ENCODE measurements around the gene PPP2R2D. TPM values are rescaled to one million over a fixed set of nuclear protein-coding genes. Genes with fewer than 3 reads are reported as not detected.

Gene PPP2R2D
- total RNA-seq, 4 donors from 2014 or later: 38.2 to 49.7 (median 41.0) TPM

DNA sequence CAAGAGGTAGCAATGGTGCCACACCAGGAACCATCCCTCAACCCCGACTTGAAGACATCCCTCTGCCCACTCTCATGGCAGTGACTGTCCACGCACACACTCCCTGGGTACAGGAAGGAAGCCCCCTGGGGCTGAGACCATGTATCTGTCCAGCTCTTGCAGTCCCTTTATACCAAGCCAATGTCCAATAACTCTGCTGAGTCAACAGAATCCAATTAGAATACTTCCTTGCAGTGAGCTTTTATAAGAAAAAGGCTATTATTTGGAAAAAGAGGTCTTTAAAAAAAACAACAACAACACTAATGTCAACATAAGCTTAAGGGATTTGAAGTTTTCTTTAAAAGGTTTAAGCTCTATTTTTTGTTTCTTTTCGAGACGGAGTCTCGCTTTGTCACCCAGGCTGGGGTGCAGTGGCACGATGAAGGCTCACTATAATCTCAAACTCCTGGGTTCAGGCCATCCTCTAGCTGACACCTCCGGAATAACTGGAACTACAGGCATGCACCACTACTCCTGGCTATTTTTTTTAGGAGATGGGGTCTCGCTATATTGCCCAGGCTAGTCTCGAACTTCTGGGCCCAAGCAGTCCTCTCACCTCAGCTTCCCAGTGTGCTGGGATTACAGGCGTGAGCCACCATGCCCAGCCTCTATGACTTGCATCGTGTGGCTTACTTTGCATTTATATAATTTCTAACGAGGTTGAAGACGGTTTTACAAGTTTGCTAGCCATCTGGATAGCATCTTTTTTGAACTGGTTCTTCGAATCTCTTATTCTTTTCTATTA is 73.4 kb downstream of the PPP2R2D start:
- TF ChIP-seq CTCF (IDR thresholded peaks at IDR 0.05): no peak
- no peak for TF ChIP-seq POLR2AphosphoS5 (IDR thresholded peaks at IDR 0.05)
- TF ChIP-seq EP300 (IDR thresholded peaks at IDR 0.05): no peak
- no peak for TF ChIP-seq POLR2A (IDR thresholded peaks at IDR 0.05; ENCODE audit: low read depth)
- peaks cover 19 to 43% (median 31%) of the 10 kb centered on the region in 4 donors for H3K36me3 ChIP-seq
- peaks cover 28 to 45% (median 37%) of the 10 kb centered on the region in 4 donors for H3K4me1 ChIP-seq
- no peaks in the 10 kb centered on the region for H3K9me3 ChIP-seq
- no peak overlapping the region for H3K27ac ChIP-seq (replicated peaks in 1 of 4)
- no peaks in the 10 kb centered on the region for H3K27me3 ChIP-seq
- no peak overlapping the region for H3K4me3 ChIP-seq
- 93% methylated on average over 14 of the region's 14 CpGs for WGBS
- intact Hi-C loops (cut with DNase I): no loop called here
- no peak for DNase-seq (ENCODE audit: extremely low spot score)

DNA sequence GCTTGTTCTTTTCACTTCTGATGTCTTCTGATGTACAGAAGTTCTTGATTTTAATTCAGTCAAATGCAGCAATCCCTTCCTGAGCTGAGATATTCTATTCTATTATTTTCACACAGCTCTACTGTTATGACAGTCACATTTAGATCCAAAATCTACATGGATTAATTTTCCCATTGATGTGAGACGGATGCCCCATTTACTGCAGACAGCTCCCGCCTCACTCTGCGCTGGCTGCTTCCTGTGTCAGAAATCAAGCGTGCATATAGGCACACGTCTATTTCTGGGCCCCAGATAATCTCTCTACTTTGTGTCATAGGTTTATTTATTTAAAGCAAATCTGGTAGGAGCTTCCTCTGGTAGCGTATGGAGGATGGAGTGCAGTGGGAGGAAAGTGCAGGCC is 74.2 kb downstream of the PPP2R2D start:
- H3K9me3 ChIP-seq: no peaks in the 10 kb centered on the region
- TF ChIP-seq POLR2A (IDR thresholded peaks at IDR 0.05; ENCODE audit: low read depth) (no peak), POLR2AphosphoS5 (IDR thresholded peaks at IDR 0.05) (no peak), CTCF (IDR thresholded peaks at IDR 0.05) (no peak), EP300 (IDR thresholded peaks at IDR 0.05) (no peak)
- H3K36me3 ChIP-seq: peaks cover 11 to 35% (median 23%) of the 10 kb centered on the region in 4 donors
- H3K27ac ChIP-seq (replicated peaks in 1 of 4): no peak overlapping the region
- H3K27me3 ChIP-seq: no peaks in the 10 kb centered on the region
- H3K4me1 ChIP-seq: peaks cover 36 to 49% (median 44%) of the 10 kb centered on the region in 4 donors
- intact Hi-C loops (cut with DNase I): no loop called here
- DNase-seq (ENCODE audit: extremely low spot score): no peak
- no peak overlapping the region for H3K4me3 ChIP-seq
- 70% methylated on average over 6 of the region's 6 CpGs for WGBS

DNA sequence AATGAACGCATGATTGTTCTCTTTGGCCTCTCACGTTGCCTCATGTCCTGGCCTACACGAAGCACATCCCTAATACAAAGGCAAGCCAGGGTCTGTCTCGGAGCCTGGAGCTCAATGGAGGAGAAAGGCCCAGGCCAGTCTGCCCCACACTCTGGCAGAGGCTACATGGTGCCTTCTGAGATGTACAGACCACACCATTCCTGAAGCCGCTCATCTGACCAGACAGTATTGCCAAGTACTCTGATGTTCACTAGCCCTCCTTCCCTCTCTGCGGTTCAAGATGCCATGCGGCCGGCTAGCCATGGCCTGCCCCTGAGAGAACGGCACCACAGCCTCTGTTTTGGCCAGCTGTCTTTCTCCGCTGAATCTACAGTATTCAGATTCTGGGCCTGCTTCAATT is 75.0 kb downstream of the PPP2R2D start:
- H3K4me1 ChIP-seq: peaks cover 44 to 57% (median 52%) of the 10 kb centered on the region in 4 donors
- no peaks in the 10 kb centered on the region for H3K27me3 ChIP-seq
- H3K36me3 ChIP-seq: peaks cover 3 to 27% (median 16%) of the 10 kb centered on the region in 4 donors
- 96% methylated on average over 10 of the region's 10 CpGs for WGBS
- no peaks in the 10 kb centered on the region for H3K9me3 ChIP-seq
- intact Hi-C loops (cut with DNase I): no loop called here
- H3K27ac ChIP-seq (replicated peaks in 1 of 4): no peak overlapping the region
- TF ChIP-seq POLR2A (IDR thresholded peaks at IDR 0.05; ENCODE audit: low read depth): no peak
- TF ChIP-seq EP300 (IDR thresholded peaks at IDR 0.05): no peak
- no peak for TF ChIP-seq POLR2AphosphoS5 (IDR thresholded peaks at IDR 0.05)
- no peak for TF ChIP-seq CTCF (IDR thresholded peaks at IDR 0.05)
- no peak overlapping the region for H3K4me3 ChIP-seq
- DNase-seq (ENCODE audit: extremely low spot score): no peak

DNA sequence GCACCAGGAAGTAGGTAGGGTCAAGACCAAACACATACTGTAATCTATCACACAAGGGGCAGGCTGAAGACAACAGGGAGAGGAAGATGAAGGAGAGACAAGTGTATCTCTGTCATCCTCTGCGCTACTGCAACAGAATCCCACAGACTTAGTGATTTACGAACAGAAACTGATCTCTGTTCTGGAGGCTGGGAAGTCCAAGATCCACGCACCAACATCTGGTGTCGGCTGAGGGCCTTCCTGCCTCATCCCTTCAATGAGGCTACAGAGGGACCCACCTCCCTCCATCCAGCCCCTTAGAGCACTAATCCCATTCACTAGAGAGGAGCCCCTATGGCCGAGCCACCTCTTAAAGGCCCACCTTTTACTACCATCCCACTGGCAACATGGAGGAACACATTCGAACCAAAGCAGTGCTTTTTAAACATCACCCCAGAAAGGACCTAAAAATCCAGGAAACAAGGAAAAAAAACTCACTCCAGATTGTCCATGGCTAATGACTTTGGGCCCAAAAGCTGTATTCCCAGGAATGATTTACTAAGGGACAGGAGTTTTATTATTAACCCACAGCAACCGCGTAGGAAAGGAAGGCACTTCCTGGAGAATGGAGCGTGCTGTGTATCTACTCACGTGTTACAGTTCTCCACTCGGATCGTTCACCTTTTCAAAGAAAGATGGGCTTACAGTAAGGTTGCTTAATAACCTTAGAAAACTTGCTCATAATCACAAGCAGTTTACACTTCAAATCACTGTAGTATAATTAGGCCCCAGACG is 76.7 kb downstream of the PPP2R2D start:
- Histone ChIP-seq H3K27ac (replicated peaks in 1 of 4) (no peak overlapping the region), H3K36me3 (peaks cover 0 to 12% (median 2%) of the 10 kb centered on the region in 4 donors), H3K4me3 (no peak overlapping the region), H3K4me1 (peaks cover 48 to 61% (median 53%) of the 10 kb centered on the region in 4 donors), H3K9me3 (no peaks in the 10 kb centered on the region), H3K27me3 (no peaks in the 10 kb centered on the region)
- 88% methylated on average over 13 of the region's 13 CpGs for WGBS
- no peak for TF ChIP-seq POLR2A (IDR thresholded peaks at IDR 0.05; ENCODE audit: low read depth)
- no peak for TF ChIP-seq POLR2AphosphoS5 (IDR thresholded peaks at IDR 0.05)
- TF ChIP-seq CTCF (IDR thresholded peaks at IDR 0.05): no peak
- no peak for DNase-seq (ENCODE audit: extremely low spot score)
- intact Hi-C loops (cut with DNase I): no loop called here
